Frontal cortex (tissue), 4 donors: ENCODE data around the gene ICAM2. TPM values are rescaled to one million over a fixed set of nuclear protein-coding genes. Genes with fewer than 3 reads are reported as not detected.

Experiments
- DNase-seq, 2 donors: peaks; one replicate each; pipeline ENCODE4 v3.0.0; 2012; ENCODE audit warnings: low spot score in 2 of 2
- FAIRE-seq: peaks from 2 replicates; lab custom pipeline; 2012; peaks lifted over from hg19 to GRCh38; lab: Jason Lieb, UNC
- total RNA-seq: library from RNA; depleted of rRNA; stranded (reverse); fragments of >200 nt; gene quantifications from one replicate; pipeline ENCODE4 v1.2.3, GENCODE V29; 2014
- donor health status: control.
- donor health status: control.
- donor health status: control.

The ICAM2 gene
- total RNA-seq, 1 donor from 2014 or later: 7.3 TPM

DNA sequence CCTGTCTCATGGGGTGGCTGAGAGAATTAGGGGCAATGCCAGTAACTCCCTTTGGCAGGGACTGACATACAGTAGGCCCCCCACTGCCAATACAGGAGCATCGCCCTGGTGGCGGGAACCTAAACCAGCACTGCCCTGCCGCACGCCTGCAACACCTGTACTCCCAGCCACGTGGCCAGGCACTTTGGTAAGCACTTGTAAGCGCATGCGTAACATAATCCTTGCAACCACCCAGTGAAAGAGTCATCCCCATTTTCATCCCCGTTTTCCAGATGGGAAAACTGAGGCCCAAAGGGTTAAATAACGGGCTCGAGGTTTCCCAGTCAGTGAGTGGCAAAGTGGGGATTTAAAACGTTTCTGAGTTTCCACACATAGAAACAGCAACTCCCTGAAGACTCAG is 65.2 kb downstream of the ICAM2 start:
- no peak for DNase-seq
- no peak for FAIRE-seq

DNA sequence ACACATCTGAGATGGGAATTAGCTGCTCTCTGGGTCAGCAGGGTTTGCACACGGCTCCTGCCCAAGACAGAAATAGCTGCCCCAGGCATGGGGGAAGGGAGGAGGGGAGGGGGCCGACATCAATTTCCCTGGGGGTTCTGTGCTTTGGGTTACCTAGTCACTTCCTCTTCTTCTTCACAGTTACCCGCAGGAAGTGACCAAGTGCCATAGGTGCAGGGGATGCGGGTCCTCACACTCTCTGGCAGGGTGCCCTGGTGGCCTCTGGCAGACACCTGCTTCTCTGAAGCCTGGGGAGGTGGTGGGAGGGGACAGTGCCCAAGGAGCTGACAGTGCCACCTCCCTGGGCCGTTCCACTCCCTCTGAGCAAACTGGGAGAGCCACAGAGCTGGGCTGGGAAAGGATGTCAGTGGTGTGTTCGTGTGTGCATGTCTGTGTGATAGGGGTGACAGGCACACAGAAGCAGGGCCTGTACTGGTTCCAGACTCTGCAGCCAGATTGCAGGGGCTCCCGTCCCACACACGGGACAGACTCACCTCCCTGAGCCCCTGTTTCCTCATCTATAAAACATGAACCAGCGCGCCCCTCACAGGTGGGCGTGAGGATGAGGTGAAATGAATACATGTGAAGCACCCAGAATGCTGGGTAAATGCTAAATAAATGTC is 65.9 kb downstream of the ICAM2 start:
- DNase-seq (no peak), FAIRE-seq (no peak)

Other genes with a start within 250 kb of the ICAM2 start
- 49.3 TPM for gene CCDC47, start 247.0 kb downstream of the ICAM2 start, total RNA-seq
- 64.0 TPM for gene DDX42, start 246.5 kb downstream of the ICAM2 start, total RNA-seq
- 47.3 TPM for gene PSMC5, start 193.2 kb downstream of the ICAM2 start, total RNA-seq
- gene FTSJ3, start 193.0 kb downstream of the ICAM2 start, total RNA-seq: 34.6 TPM
- gene SMARCD2, start 177.9 kb downstream of the ICAM2 start, total RNA-seq: 9.4 TPM
- gene CSH2, start 147.0 kb downstream of the ICAM2 start, total RNA-seq: not detected
- gene GH2, start 138.7 kb downstream of the ICAM2 start, total RNA-seq: not detected
- not detected for gene CSH1, start 124.1 kb downstream of the ICAM2 start, total RNA-seq
- not detected for gene CSHL1, start 109.4 kb downstream of the ICAM2 start, total RNA-seq
- not detected for gene GH1, start 101.8 kb downstream of the ICAM2 start, total RNA-seq
- under 0.01 TPM for gene CD79B, start 88.3 kb downstream of the ICAM2 start, total RNA-seq
- not detected for gene SCN4A, start 47.7 kb downstream of the ICAM2 start, total RNA-seq
- 2.0 TPM for gene PRR29, start 22.3 kb downstream of the ICAM2 start, total RNA-seq
- gene ERN1, start 109.5 kb upstream of the ICAM2 start, total RNA-seq: 3.7 TPM
- gene TEX2, start 242.6 kb upstream of the ICAM2 start, total RNA-seq: 31.8 TPM